Measurements from ENCODE around the gene SHISAL1.

DNA sequence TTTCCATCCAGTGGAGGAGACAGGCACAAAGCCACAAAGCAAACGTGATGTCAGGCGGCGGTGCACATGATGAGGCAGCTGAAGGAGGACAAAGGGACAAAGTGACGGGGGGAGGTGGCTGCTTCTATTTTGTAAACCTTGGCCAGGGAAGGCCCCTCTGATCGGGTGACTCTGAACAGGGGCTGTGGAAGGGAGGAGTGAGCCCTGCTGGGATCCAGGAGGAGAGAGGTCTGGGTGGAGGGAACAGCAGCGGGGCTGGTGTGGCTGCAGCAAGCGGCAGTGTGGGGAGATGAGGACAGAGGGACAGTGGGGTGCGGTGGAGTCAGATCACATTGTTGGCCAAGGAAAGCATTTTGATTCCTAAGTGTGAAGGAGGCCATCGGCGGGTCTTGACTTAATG lies 36.7 kb downstream of the SHISAL1 start:
- TF ChIP-seq, protein P1, sequence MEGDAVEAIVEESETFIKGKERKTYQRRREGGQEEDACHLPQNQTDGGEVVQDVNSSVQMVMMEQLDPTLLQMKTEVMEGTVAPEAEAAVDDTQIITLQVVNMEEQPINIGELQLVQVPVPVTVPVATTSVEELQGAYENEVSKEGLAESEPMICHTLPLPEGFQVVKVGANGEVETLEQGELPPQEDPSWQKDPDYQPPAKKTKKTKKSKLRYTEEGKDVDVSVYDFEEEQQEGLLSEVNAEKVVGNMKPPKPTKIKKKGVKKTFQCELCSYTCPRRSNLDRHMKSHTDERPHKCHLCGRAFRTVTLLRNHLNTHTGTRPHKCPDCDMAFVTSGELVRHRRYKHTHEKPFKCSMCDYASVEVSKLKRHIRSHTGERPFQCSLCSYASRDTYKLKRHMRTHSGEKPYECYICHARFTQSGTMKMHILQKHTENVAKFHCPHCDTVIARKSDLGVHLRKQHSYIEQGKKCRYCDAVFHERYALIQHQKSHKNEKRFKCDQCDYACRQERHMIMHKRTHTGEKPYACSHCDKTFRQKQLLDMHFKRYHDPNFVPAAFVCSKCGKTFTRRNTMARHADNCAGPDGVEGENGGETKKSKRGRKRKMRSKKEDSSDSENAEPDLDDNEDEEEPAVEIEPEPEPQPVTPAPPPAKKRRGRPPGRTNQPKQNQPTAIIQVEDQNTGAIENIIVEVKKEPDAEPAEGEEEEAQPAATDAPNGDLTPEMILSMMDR (IDR thresholded peaks at IDR 0.05 in 8 of 11, conservative IDR thresholded peaks at IDR 0.05 in 3 of 11) = no peak
- TF ChIP-seq POLR2AphosphoS5 (IDR thresholded peaks at IDR 0.05) (no peak), POLR2A (IDR thresholded peaks at IDR 0.05) (no peak)
